Epithelial cell of prostate (primary cell): Measurements from ENCODE around the gene MACO1.
"Not testable (repeated sequence)": the region's sequence is repeated elsewhere in the genome, so short reads cannot be mapped to it uniquely, and the experiment has no call there.

ENCODE experiments used
- DNase-seq: peaks from one replicate; pipeline ENCODE4 v3.0.0-alpha.2; 2011; ENCODE audit warnings: low read depth, low spot score
- H3K27ac ChIP-seq: fragments of 450-650 bp; 2 replicates; pipeline ENCODE4 v1.5.1; 2017; ENCODE audit warnings: mild to moderate bottlenecking

The MACO1 gene

GRCh38 chr1:25420715-25421114, 10.0 kb upstream of the MACO1 start, which contains the start of gene RHCE:
Gene RHCE (minus strand): TSS chr1:25420825. CDS start chr1:25420786, 39 bp downstream.
- H3K27ac ChIP-seq, DNase-seq: not testable (repeated sequence)

- H3K27ac ChIP-seq, DNase-seq: not testable (repeated sequence)
Measured at GRCh38 chr1:25423206-25423605, 7.5 kb upstream of the MACO1 start.

- peak overlapping the region; percentile 88 for H3K27ac ChIP-seq
- DNase-seq: peak; percentile 96
Measured at GRCh38 chr1:25425098-25426085, 5.3 kb upstream of the MACO1 start.

- no peak overlapping the region for H3K27ac ChIP-seq
- no peak for DNase-seq
Measured at GRCh38 chr1:25427696-25428095, 3.0 kb upstream of the MACO1 start.

- H3K27ac ChIP-seq: no peak overlapping the region
- DNase-seq: no peak
Measured at GRCh38 chr1:25428475-25429166, 2.1 kb upstream of the MACO1 start.

GRCh38 chr1:25430967-25431881, 527 bp downstream of the MACO1 start:
- peak overlapping the region; percentile 56 for H3K27ac ChIP-seq
- no peak for DNase-seq

- DNase-seq: no peak
- H3K27ac ChIP-seq: peak overlapping the region; percentile 56
Measured at GRCh38 chr1:25431955-25432719, 1.4 kb downstream of the MACO1 start.

GRCh38 chr1:25432749-25433388, 2.2 kb downstream of the MACO1 start:
- DNase-seq: no peak
- H3K27ac ChIP-seq: no peak overlapping the region

- no peak for DNase-seq
- H3K27ac ChIP-seq: no peak overlapping the region
Measured at GRCh38 chr1:25433389-25434186, 2.9 kb downstream of the MACO1 start.

- peak overlapping the region; percentile 22 for H3K27ac ChIP-seq
- DNase-seq: no peak
Measured at GRCh38 chr1:25435397-25436108, 4.9 kb downstream of the MACO1 start.

GRCh38 chr1:25437672-25438071, 7.0 kb downstream of the MACO1 start:
- H3K27ac ChIP-seq: no peak overlapping the region
- DNase-seq: no peak

GRCh38 chr1:25439287-25439686, 8.6 kb downstream of the MACO1 start:
- no peak for DNase-seq
- H3K27ac ChIP-seq: no peak overlapping the region

GRCh38 chr1:25442178-25442577, 11.5 kb downstream of the MACO1 start:
- H3K27ac ChIP-seq: no peak overlapping the region
- DNase-seq: no peak

- peak overlapping the region; percentile 25 for H3K27ac ChIP-seq
- no peak for DNase-seq
Measured at GRCh38 chr1:25443030-25443699, 12.5 kb downstream of the MACO1 start.

GRCh38 chr1:25444604-25445003, 13.9 kb downstream of the MACO1 start:
- not testable (repeated sequence) for H3K27ac ChIP-seq, DNase-seq

- no peak for DNase-seq
- H3K27ac ChIP-seq: no peak overlapping the region
Measured at GRCh38 chr1:25445993-25446538, 15.4 kb downstream of the MACO1 start.

- H3K27ac ChIP-seq: no peak overlapping the region
- DNase-seq: no peak
Measured at GRCh38 chr1:25447547-25447946, 16.9 kb downstream of the MACO1 start.
